SK-N-SH (cell line): Measurements from ENCODE around the gene PRKN.

ENCODE experiments used
- FOSL2 ChIP-seq: IDR thresholded peaks from 2 replicates; pipeline ENCODE4 v1.4.0; 2012; ENCODE audit warnings: low read depth, mild to moderate bottlenecking, moderate library complexity, borderline replicate concordance
- POLR2AphosphoS5 ChIP-seq: IDR thresholded peaks from 2 replicates; pipeline ENCODE4 v1.6.1; 2012; ENCODE audit warnings: low read depth, low read length
- RFX5 ChIP-seq: IDR thresholded peaks from 2 replicates; pipeline ENCODE4 v1.6.1; 2012; ENCODE audit warnings: mild to moderate bottlenecking, improper control_type of control experiment, low read length
- TCF12 ChIP-seq: IDR thresholded peaks from 2 replicates; pipeline ENCODE4 v1.4.0; 2012
- TEAD4 ChIP-seq: IDR thresholded peaks from 2 replicates; pipeline ENCODE4 v1.4.0; 2012; ENCODE audit warnings: mild to moderate bottlenecking, borderline replicate concordance; ENCODE audit not compliant: insufficient read depth
- USF2 ChIP-seq: fragments of 150-350 bp; IDR thresholded peaks from 2 replicates; pipeline ENCODE4 v1.6.1; 2017; ENCODE audit warnings: antibody characterized with exemption, low read length, low read depth, borderline replicate concordance
- TF ChIP-seq, protein P1 (sequence below): fragments of 200-600 bp; sonication (generic); IDR thresholded peaks from 2 replicates; pipeline ENCODE4 v1.6.1; 2017; ENCODE audit warnings: antibody characterized with exemption, mild to moderate bottlenecking, moderate library complexity

- TF ChIP-seq RFX5 (no peak), FOSL2 (no peak), USF2 (no peak), TEAD4 (no peak), TCF12 (no peak), POLR2AphosphoS5 (no peak)
- TF ChIP-seq, protein P1, sequence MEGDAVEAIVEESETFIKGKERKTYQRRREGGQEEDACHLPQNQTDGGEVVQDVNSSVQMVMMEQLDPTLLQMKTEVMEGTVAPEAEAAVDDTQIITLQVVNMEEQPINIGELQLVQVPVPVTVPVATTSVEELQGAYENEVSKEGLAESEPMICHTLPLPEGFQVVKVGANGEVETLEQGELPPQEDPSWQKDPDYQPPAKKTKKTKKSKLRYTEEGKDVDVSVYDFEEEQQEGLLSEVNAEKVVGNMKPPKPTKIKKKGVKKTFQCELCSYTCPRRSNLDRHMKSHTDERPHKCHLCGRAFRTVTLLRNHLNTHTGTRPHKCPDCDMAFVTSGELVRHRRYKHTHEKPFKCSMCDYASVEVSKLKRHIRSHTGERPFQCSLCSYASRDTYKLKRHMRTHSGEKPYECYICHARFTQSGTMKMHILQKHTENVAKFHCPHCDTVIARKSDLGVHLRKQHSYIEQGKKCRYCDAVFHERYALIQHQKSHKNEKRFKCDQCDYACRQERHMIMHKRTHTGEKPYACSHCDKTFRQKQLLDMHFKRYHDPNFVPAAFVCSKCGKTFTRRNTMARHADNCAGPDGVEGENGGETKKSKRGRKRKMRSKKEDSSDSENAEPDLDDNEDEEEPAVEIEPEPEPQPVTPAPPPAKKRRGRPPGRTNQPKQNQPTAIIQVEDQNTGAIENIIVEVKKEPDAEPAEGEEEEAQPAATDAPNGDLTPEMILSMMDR = no peak
Observed at GRCh38 chr6:162173466-162173865, 554.1 kb downstream of the PRKN start.
